ENCODE data around the gene PILRA.

DNA sequence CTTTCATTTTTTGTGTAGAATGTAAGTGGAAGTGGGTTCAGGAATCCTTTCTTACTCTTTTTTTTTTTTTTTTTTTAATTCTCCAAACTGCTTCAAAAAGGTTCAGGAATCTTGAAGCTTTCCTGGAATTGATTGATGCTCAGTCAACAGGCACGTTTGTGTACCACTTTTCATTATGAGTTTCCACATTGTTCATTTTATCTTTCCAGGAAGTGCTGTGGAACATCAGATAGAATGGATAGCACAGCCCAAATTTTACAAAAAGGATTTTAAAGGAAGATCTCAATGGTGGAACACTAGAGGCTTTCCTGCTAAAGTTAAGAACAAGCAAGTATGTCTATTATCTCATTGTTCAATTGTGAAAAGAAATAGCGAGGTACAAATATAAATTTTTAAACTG lies 64.9 kb downstream of the PILRA start:
- TF ChIP-seq CTCF (IDR thresholded peaks at IDR 0.05): no peak
- no peak for TF ChIP-seq POLR2A (IDR thresholded peaks at IDR 0.05)

Data from gastroesophageal sphincter (tissue), 3 donors.